ENCODE measurements around the gene TTLL7.
"Not testable (repeated sequence)": the region's sequence is repeated elsewhere in the genome, so short reads cannot be mapped to it uniquely, and the experiment has no call there.

Gene TTLL7

DNA sequence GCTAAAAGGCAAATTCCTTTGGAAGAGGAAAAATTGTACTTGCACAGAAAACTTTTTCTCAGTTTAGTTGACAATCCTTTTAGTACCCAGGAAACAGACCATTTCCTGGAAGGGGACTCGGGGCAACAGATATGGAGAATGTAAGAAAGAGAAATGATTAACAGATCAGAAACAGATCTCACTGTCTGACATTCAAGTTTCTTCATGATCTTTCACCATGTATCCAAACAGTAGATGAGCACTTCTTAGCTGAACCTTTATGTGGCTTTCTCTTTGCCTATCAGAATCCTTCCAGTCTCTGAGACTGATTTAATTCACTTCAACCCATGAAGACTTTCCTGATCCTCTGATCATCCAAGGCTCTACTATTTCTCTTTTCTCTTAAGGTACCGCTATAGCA is 2.7 kb downstream of the TTLL7 start:
- DNase-seq, result no peak

DNA sequence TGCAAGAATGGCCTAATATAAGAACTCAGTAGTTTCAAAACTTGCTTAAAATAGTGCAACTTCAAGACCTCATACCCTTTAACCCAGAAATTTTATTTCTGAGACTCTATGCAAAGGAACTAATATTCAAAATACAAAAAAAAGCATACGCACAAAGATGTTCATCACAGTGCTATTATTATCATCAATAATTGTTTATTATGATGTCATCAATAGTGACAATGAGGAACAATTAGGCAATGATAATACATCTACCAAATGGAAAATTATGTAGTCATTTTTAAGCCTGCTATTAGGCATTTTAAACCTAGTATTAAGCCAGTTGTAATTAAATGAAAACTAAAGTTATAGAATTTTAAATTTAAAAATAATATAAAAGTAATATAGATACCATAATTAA is 3.3 kb downstream of the TTLL7 start:
- no peak for DNase-seq

DNA sequence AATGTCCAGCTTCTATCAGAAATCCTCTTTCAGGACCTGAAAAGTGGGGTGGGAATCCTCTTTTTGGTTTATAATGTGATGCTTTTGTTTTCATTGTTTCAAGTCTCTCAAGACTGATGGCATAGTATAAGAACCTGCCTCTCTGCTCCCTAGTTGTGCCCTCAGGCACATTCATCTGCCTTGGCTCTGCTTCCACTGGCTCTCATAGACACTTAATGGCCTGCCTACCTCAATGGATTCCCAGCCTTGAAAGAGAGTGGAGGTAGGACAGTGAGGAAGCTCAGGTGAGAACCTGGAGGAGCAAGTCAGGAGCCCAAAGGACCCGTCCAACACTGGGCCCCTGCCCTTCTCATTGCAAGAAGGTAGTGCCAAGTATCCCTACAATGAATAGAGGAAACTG is 4.8 kb downstream of the TTLL7 start:
- no peak for DNase-seq

DNA sequence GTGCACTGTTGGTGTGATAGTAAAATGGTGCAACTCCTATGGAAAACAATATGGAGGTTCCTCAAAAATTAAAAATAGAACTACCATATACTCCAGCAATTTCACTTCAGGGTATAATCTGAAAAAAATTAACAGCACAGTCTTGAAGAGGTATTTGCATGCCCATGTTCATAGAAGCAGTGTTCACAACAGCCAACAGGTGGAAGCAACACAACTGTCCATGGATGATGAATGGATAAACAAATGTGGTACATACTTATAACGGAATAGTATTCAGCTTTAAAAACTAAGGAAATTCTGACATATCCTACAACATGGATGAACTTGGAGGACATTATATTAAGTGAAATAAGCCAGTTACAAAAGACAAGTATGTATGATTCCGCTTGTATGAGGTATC is 8.2 kb downstream of the TTLL7 start:
- no peak for DNase-seq

DNA sequence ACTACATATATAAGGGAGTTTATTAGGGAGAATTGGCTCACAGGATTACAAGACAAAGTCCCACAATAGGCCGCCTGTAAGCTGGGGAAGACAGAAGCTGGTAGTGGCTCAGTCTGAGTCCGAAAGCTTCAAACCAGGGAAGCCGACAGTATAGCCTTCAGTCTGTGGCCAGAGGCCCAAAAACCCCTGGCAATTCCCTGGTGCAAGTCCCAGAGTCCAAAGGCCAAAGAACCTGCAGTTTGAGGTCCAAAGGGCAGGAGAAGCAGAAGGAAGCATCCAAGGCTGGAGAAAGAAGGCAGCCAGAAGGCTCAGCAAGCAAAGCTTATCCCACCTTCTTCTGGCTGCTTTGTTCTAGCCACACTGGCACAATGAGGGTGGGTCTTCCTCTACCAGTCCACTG is 13.9 kb downstream of the TTLL7 start:
- DNase-seq, result no peak

DNA sequence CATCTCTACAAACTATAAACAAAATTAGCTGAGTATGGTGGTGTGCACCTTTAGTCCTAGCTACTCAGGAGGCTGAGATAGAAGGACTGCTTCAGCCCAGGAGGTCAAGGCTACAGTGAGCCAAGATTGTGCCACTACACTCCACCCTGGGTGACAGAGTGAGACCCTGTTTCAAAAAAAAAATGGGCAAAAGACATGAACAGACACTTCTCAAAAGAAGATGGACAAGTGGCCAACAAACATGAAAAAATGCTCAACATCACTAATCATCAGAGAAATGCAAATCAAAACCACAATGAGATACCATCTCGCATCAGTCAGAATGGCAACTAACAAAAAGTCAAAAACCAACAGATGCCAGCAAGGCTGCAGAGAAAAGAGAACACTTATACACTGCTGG is 15.0 kb downstream of the TTLL7 start:
- DNase-seq, result not testable (repeated sequence)

DNA sequence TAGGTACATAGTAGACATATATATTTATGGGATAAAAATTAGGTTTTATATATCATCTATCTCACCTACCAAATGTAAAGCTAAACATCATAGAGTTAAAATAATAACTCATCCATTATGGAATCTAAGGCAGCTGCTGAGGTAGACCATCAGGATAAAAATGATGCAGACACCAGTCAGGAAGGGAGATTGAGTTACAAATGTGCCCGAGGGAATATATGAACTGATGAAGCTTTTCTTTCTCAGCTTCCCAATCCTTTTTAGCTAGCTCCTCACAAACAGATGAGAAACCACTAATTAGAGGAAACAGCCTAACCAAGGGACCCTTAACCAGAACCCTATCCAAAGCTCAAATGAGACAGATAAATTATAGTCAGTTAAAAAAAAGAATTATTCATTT is 20.9 kb downstream of the TTLL7 start:
- DNase-seq, result no peak

DNA sequence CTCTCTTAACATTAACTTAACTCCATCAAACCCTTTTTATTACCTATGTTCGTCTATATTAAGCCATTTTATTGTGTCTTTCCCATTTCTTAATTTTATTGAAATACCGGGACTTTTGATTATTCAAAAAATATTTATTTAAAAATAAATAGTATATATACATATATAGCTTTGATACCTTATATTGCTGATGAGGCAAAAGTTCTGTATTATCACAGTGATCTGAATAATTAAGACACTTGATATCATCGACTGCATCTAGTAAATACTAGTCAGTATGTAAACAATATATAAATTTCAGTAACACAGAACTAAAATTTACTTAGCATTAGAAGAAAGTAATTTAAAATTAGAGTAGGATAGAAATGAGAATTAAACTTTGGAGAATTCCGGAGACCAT is 22.0 kb downstream of the TTLL7 start:
- DNase-seq, result no peak

DNA sequence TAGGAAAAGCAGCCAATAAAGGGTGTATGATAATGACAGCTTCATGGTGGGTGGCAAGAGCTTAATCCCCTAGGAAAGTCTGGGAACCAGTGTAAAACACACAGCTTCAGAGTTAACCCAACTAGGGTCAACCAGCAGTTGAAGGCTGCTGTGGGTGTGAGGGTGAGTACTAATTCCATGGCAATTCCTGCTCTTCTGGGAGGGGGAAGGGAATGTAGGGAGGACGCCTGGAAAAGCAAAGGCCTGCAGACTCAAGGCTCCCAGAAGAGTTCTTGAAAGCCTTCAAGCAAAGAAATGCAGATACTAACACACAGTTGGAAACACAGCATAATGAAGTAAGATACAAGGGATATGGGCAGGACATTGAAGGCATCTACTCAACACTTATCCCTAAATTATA is 28.1 kb downstream of the TTLL7 start:
- DNase-seq, result no peak

DNA sequence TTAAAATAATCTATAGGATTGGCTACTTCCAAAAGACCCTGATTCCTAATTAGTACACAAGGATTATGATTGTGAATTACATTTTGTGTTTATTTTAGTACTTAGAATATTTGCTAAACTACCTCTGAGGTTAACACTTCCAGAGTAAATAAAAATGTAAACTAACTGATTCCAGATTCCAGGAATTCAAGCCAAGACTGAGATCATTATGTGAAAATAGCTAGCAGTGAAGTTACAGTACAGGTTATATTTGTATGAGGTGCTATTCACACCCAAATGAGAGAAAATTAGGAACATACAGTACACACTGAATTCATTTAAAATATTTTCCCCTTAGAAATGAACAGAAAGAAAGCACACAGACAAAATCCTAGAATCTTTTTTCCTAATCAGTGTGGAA is 28.8 kb downstream of the TTLL7 start:
- no peak for DNase-seq

DNA sequence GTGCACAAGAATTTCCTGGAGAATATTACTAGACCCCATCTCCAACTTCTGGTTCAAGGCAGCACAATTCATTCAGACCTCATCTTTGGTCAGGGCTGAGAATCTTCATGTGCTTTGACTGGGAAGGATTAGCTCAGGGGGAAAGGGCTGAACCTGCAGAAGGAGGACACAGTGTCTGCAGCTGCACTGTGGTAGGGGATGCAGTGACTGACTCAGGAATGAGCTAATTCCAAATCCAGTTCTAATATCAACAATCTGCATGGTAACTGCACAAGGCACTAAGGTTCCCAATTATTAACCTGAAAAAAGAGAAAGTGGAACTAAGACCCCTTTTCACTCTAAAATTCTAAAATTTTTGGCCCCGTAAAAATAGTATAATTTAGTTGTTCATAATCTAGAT is 31.6 kb downstream of the TTLL7 start:
- DNase-seq, result no peak

DNA sequence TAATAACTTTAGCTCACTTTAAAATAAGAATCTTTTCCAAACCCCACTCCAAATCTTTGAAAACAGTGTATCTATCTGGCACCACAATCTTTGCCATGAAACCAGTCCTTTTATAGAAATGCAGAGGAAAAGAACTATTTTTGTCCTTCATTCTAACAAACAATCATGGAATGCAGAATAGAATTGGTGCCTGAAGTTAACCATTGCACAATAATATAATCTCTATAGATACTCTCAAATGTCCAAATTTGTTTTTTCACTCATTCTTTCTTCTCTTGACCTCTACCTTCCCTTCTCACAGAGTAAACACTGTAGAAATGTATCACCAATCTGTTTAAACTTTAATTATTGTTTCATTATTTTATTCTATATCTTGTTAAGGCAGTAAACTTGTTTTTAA is 34.8 kb downstream of the TTLL7 start:
- DNase-seq, result no peak

DNA sequence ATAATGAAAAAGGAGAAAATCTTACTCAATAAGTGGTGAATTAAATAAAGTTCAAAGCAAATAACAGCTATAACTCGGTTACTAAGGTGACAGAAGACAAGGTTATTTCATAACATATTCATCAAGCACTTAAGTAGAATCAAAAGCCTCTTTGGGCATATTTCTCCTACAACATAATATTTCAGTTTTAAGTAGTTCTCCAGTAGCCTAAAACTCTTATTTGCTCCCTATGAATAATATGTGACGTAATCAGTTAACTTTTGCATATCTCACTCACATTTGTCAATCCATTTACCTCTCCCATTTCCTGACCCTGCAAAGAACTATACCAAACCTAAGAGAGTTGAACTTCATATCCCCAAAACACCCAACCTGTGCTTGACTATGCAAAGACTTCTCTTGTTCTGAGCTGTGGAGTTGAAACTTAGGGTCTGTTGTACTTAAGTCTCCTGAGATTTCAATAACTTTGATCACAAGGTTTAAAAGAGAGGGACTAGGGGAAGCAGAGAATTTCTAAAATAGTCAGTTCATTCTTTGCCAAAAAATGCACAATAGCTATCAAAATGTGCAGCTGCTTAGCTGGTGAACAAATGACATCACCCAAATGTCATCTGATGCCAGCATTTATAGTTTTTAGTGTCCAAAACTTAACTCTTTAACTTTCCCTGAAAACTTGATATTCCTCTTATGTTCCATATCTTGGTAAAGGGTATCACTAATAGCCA is 37.2 kb downstream of the TTLL7 start:
- DNase-seq, result no peak

DNA sequence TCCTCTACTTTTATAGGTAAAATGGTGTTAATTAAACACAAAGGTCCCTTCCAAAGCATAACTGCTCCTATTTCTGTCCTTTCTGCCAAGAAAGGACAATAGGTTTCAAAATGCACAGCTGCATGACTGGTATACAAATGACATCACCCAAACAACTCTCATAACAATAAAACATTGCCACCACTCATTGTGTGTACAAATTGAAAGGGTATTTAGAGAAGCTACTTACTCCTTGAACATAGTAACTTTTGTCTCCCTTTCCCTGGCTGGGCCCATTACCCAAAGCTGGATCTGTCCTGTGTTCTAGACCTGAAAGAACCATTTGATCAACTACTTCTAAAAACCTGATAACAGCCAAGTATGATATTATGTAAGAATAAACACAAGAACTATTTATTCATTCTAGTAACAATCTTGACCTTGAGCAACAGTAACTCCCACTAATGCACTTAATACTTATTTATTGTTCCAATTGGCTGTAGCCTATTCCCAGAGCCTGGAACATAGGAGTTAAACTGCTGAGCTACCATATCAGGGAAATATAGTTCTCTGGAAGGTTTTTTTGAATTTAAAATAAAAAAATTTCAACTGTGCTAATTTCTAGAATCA is 38.2 kb downstream of the TTLL7 start:
- DNase-seq, result no peak

DNA sequence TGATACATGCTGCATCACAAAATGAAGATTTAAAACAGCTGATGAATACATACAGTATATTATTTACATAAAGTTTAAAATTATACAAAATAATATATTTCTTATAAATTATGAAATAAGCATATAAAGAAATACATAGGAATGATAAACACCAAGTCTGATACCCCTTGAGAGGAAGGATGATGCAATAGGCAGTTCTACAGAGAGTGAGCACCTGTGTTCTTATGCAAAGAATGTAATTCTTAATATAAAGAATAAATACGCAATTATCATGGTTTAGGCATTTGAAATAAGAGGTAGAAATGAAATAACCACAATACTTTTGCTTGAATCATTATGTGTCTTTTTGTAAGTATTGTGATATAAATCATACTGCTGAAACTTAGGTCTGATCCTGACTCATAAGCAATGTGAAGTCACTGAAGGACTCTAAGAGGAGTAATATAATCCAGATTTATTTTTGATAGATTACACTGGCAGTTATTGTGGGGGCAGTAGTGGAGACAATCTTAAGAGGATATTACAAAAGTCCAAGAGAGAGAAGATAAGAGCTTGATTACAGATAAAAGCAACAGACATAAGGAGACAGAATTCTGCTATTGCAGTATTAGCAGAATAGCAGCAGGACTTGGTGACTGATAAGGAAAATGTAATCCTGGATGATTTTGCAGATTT is 39.0 kb downstream of the TTLL7 start:
- DNase-seq, result no peak

DNA sequence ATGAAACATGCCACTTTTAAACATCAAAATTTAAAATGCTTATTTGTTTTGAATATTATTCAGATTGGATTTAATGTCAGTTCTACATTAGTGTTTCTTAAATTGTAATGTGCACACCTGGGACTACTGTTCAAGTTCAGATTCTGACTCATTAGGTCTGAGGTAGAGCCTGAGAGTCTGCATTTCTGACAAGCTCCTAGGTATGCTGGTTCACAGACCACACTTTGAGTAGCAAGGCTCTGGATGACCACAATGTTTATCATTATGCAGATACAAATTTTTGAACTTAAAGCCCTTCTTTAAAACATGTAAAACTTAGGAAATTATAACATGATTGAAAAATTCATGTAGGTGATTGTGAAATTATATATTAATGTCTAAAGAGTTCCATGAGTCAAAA is 40.2 kb downstream of the TTLL7 start:
- DNase-seq, result no peak

DNA sequence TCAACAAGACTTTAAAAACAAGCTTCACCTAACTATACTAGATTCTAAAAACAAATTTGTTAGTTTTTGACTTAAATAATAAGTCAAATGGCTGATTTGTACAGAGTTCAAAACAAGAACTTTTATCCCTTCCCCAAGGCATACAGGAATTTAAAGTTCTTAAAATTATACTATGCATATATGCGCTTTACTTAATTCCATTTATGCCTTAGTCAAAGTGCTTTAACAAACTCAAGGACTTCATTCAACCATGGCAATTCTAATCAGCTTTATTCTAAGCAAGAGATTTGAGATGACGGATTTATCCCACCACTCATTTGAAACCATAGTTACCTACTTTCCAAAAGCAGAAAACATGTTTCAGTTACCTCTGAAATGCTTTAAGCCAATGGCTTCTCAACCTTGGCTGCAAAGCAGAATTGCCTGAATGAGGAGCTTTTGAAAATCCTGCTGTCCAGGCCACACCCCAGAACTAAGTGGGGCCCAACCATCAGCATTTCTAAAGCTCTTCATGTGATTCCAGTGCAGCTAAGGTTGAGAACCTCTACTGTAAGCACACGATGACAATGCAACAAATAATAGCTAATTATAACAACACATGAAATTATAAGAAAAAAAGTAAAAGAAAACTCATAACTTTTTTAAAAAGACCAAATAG is 44.6 kb downstream of the TTLL7 start:
- DNase-seq, result no peak

DNA sequence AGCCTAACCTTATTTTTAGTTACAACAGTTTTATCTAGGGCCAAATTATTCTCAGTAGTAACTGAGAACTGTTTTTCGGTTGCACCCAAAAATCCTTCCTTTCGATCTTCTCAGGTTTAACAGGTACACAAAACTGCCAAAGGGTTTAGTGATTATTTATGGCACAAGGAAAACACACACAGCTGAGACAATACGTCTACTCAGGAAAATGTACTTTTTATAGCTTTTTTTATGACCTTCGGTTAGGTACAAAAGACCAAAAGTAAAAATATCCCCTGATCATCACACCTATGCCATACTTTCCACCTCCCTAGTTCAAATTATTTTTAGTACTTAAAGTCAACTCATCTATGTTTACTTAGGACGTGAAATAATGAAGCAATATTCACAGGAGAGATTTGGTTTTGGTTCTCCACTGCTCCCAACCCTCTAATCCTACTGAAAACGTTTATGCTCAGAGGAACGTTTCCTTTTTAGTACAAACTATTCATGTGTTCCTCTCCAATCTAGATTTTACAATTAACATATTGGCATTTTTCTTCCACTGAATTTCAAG is 48.7 kb downstream of the TTLL7 start:
- DNase-seq, result no peak

DNA sequence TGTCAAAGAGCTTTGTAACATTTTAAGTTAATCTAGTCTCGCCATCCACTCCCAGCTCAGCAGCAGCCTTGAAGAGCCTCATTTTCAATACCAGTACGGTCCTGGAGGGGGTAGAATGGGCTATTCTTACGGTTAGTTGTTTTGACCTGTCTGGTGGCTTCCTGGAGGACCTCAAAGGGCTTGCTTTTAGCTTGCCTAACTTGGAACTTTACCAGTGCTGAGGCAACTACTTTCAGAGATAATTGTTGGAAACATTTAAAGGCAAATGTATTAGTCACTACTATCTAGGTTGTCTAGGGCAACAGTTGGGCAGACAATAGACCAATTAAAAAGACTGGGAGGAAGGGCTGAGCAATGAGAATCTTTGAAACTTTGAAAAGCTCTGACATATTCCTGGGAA is 56.0 kb downstream of the TTLL7 start:
- DNase-seq, result no peak

DNA sequence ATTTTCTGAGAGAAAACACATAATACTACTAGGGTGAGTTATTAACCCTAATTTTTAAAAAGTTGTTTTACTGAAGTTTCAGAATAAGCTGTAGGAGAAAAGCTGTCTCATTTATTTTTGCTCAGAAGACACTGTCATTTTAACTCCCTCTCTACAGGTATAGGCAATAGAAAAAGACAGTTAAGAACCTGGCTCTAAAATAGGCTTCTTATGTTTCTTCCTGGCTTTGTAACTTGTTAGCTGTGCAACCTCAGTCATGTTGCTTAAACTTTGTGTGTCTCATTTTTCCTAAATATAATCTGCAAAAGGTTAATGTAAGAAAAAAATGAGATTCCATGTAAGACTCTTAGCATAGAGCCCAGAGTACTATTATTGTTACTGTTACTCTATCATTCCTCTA is 64.4 kb downstream of the TTLL7 start:
- no peak for DNase-seq

DNA sequence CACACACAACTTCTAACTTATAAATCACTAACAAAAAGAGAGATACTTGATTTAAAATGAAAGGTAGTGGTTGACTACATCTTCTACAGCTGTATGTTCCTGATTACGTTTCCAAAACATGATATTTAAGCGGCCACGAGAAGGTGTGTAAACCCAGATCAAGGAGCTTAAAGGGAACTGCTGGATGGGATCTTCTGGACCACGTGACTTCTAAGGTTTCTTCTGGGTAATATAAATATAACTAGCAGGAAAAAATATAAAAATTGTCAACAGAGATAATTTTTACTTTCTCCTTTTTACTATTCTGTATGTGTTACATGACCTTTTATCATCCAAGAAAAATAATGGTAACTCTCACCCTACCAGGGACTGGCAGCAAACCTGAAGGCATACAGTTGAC is 66.2 kb downstream of the TTLL7 start:
- no peak for DNase-seq

DNA sequence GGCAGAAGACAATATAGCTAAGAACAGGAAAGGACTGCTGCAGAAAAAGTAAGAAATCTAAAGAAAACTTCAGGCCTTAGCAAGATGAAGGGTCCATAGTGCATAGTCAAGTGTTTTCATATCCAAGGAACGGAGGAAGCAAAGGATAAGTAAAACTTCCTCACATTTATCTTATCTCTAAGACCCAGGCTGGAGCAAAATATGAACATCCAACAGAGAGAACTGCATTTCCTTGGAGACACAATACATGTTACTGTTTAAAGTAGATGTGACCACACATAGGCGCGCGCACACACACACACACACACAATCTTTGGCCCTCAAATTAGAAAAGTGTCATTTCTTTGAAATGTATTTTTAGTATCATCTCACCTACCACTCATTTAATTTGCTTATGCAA is 66.7 kb downstream of the TTLL7 start:
- no peak for DNase-seq

DNA sequence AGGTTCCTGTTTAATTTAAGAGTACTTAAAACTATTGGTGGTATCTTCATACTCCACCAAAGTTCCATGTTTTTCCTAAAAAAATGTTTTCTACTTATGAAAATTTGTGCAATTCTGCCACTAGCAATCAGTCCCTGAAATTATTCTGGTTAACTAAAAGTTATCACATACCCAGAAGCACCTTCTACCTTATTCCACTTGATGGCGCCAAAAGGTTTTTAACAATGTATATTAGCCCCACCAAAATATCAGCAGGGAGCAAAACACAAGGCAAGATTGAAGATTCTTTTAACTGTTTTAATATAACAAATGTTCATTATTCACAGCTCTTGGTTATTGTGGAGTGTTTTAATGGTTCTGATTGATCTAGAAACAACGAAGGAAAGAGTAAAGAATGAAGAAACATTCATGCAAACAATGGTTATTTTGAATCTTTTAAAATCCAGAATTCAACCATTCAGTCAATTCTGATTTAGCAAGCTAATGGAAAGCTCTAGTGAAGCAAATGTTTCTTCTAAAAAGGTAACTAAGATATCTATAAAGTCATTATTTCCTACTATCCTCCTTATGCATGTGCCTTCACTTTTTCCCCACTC is 67.2 kb downstream of the TTLL7 start:
- no peak for DNase-seq
